Middle frontal gyrus (tissue), 1 donor: ENCODE measurements around the gene ABCA4.

Experiments
- DNase-seq: peaks from one replicate; pipeline ENCODE4 v3.0.0-alpha.2; 2015; ENCODE audit warnings: low spot score; ENCODE audit errors: extremely low spot score

ABCA4 gene

DNA sequence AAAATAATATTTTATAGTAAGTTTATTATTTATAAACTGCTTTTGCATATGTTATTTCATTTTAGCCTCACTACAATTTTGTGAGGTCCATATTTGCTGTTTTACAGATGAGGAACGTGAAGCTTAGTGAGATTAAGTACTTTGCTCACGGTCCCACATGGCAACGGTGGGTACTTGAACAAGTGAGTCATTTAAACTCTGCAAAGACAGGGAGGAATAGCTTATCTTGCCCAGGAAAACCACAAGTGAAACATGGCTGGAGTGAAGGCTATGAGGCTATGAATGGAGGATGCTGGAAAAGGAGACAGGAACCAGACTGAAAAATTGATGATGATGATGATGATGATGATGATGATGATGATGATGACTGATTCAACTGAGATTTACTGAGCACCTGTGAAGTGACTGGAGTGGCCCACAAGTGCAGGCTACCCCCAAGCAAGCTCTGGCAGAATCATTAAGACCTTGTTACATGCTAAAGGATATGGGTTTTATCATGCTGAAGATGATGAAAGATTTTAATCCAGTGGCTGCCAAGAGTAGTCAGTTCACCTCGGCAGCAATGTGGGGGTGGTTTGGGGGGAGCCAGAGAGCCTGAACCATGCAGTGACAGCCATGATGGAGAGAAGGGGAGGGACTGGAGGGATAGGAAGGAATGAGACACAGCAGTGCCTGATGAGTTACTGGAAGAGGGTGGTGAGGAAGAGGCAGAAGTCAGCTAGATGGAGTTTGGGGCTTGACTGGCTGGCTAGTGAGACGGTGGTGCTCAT, 1.4 kb upstream of the ABCA4 start:
- DNase-seq = no peak

DNA sequence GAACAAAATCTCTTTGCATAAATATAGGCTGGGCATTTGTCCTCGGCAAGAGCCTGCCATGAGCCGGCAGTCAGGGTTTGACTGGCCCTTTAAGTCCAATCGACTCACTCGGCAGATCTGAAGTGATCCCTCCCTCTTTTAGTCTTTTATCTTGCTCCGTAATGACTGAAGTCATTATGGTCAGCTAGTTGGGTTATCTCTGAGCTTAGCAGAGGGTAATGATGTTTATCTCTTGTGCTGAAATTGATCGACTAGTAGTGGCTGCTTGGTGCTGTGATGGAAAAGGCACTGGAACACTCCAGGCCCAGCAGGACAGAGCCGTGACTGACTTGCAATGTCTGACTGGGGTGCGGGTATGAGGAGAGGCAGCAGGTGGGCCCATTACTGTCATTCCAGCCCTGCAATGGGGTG, 468 bp upstream of the ABCA4 start:
- DNase-seq = no peak

GRCh38 chr1:94120570-94120901, 412 bp downstream of the ABCA4 start:
- DNase-seq = no peak

DNA sequence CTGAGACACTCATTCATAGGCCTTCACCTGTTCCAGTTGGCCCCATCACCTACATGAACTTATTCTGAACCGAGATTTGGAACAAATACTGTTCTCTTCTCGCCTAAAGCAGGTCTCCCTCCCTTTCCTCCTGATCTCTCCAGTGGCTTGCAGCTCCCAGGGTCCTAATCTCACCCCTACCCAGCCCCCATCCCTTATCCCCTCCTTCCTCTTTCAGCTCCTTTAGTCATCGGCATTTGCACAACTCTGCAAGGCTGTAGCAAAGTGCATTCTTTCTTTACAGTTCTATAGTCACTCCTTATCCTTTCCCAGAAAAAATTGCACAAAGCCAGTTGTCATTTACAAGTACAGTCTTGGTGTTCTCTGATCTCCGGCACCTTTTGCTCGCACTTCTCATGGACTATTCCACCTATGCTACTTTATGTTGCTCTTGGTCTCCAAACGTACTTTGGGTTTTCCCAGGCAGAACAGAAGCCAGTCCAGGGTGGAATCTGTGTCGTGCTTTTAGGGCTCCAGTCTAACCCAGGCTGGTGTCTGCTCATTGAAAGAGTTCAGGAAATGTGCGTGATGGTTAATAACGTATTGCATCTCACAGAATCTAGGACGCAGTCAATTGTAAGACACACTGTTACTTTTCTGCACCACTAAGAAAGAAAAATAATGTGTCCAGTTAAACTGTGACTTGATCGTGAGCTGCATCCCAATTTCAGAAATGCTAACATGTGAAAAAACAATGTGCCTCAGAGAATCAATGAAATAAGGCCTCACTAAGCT, 965 bp downstream of the ABCA4 start:
- DNase-seq = no peak

GRCh38 chr1:94119306-94119705, 1.6 kb downstream of the ABCA4 start:
- DNase-seq = no peak

DNA sequence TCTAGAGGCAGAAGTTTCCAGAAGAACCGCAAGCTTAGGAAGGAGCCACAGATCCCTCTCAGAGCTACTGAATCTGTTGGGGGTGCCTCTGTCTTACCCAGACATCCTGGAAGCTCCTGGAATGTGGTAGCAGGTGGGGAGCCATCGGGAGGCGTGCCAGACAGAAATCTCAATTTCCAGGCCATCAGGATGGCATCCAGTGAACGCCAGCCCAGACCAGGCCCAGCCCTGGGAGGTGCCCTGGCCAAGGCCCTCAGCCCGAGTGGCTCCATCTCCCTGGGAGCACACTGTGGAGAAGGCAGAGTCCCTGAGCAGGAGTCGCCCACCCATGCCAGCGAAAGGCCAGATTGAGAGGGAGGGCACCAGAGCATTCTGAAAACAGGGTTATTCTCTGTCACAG, 2.5 kb downstream of the ABCA4 start:
- no peak for DNase-seq

- DNase-seq = no peak
Observed at GRCh38 chr1:94118013-94118412, 2.9 kb downstream of the ABCA4 start.

- no peak for DNase-seq
Observed at GRCh38 chr1:94117259-94117851, 3.6 kb downstream of the ABCA4 start.

DNA sequence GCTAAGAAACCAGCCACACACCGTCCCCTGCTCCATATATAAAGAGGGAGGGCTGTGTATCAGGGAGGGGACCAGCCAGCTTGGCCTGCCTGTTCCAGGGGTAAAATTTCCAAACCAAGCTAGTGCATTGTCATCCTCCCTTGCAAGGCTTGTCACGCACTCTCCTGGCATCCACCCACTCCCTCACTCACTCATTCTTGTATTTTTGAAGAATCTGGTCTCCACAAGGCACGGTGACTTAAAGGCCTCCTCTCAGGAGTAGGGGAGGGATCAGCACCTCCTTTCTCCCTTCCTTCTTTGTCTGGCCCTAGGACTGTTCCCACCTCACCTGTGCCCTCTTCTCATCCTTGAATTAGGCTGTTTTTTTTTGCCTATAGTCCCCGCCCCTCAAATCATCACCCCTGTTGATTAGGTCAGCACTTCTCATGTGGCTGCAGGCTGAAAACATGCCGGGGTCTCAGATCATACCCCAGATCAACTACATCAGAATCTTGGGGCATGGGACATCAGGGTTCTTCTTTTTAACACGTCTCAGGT, 5.0 kb downstream of the ABCA4 start:
- DNase-seq = no peak

GRCh38 chr1:94115254-94115899, 5.6 kb downstream of the ABCA4 start:
- DNase-seq = no peak

GRCh38 chr1:94113589-94114226, 7.2 kb downstream of the ABCA4 start:
- DNase-seq = no peak

DNA sequence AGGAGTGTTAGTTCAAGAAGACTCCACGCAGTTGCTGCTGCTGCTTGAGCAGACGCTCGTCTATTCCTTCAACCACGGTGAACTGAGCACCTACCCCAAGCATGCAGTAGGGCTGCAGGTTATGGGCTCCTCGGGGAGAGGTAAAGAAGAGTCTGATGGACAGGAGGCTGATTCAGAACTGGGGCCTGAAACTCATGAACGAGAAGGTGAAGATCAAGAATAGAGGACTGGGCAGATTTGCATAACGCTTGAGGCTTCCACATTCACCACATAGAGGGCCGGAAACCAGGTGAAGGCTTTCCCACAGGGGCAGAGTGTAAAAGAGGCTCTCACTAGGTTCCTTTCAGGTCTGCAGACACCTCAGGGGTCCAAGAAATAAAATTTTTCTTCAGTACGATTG, 9.1 kb downstream of the ABCA4 start:
- DNase-seq = no peak

DNA sequence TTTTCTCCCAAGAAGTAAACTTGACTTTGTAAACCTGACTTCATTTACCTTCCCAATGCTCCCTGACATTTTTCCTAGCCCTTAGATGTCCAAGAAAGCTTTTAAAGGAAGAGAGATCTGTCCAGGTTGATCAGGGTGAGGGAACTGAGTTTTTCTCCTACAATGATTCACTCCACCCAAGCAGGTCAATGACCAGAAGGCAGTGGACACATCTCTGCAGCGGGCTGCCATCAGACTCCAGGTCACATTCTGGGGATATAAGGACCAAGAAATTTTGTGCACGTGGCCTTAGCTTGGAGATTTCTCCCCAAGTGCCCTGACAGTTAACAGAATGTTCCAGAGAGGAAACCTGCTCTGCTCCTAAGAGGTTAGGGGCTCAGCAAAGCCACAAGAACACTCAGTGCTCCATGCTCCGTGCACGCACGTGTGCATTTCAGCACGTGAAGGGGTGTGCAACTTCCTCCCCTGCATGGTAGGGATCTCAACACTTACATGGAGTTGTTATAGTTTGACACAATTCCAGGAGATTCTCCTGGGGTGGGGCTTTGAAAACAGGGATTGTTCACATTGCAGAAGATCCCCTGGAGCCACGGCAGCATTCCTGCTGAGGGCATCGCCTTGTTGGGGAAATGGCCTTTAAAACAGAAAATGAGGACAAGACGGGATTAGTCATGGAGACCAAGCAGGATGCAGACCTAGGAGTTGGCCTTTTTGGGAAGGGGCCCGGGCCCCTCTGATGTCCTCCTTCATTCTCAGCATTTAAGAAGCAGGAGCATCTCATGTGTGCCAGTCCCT, 9.8 kb downstream of the ABCA4 start:
- DNase-seq = no peak

DNA sequence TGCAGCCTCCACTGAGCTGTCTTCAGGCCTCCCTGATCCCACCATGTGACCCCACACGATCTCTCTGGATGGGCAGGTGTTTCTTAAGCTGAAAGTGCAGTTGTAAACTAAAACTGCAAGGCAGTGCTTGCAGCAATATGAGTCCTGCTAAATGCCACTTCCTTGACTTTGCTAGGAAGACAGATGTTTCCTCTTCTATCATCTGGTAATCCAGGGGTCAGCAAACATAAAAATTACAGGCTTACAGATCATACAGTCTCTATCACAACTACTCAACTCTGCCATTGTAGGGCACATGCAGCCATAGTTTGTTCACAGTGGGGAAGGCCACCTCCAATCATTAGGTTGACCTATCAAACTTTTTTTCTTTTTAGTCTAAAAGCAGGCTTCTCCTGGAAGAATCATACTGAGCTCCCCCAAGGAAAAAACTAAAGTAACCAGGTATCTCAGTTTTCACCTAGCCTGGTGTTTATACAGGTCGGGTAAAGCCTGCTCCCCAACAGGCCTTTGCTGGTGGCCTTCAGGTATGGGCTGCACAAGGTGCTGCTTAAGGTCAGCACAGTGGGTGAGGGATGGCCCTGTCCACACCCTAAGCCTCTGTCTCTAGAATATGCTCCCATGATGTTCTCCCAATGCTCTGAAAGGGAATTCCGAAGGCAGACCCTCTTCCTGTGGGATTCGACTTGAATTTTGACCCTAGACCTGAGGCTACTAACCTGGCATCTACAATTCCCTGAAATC, 10.8 kb downstream of the ABCA4 start:
- DNase-seq = no peak

DNA sequence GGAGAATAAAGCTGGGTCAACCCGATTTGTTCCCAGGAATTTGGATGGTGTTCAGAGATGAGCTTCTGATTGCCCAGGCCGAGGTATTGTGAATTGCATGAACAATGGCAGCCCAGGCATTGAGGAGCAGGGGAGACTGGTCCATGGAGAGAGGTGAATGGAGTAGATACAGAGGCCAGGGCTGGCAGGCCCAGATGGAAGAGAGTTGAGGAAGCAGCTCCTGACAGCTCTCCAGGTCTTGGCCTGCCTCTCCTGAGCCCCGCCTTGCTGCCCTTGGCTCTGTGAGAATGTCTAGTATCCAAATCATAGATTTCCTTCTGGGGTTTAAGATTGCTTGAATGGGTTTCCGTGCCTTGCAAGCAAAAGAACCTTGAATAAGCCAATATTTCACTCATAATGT, 11.5 kb downstream of the ABCA4 start:
- no peak for DNase-seq

DNA sequence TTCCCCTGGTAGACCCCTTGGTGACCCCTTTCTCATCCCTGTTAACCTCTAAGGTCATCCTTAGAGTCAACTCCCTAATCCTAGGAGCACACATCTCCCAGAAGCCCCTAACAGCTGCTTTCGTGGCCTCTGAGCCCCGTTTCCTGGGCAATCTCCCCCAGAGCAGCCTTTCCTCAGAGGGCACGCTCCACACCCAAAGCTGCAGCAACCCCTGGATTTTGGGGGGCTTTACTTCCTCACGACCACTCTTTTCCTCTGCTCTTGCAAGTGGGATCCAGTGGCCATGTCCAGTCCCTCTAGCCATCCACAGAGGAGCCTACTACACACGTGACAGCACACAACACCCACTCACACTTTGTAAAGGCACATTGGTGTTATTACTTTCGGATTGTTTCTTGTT, 13.8 kb downstream of the ABCA4 start:
- DNase-seq = no peak

GRCh38 chr1:94106716-94107115, 14.2 kb downstream of the ABCA4 start:
- no peak for DNase-seq

DNA sequence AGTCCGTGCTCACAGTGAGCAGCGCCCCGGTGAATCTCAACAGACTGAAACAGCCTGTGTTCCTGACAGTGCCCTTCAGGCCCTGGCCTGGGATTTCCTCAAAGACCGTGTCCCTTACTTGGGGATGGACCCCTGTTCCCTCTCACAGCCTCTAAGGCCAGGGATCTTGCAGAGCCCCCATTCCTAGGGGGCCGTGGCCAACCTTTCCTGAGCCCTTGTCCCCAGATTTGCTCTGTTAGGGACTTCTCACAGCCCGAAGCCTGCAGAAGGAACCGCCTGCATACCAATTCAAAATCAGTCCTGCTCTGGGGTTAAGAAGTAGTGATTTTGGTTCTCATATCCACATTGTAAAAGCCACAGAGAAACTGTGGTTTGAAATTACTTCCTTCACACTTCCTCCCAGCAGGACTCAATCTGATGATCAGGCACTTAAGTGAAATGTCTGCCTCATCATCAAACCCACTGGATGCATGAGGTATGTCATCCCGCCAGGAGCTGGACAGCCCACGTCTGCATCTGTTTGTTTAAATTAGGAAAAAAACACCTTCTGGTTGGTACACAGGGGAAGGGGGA, 14.9 kb downstream of the ABCA4 start:
- no peak for DNase-seq

- no peak for DNase-seq
Observed at GRCh38 chr1:94105581-94105952, 15.4 kb downstream of the ABCA4 start.
